ENCODE measurements around the gene PDE6D.

DNA sequence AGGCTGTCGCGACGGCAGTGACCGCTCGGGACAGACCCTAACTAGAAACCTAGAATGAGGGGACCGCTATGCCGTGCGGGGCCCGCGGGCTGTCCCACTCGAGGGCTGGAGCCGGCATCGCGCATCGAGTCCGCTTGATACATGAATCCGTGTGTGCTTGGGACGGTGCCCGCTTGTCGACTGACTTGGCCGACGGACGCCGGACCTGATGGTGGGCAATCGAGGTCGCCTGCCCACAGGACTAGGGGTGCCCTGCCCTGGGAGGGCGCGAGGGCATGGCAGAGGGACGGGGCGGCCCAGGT is 73.5 kb downstream of the PDE6D start:
- TF ChIP-seq, protein P1, sequence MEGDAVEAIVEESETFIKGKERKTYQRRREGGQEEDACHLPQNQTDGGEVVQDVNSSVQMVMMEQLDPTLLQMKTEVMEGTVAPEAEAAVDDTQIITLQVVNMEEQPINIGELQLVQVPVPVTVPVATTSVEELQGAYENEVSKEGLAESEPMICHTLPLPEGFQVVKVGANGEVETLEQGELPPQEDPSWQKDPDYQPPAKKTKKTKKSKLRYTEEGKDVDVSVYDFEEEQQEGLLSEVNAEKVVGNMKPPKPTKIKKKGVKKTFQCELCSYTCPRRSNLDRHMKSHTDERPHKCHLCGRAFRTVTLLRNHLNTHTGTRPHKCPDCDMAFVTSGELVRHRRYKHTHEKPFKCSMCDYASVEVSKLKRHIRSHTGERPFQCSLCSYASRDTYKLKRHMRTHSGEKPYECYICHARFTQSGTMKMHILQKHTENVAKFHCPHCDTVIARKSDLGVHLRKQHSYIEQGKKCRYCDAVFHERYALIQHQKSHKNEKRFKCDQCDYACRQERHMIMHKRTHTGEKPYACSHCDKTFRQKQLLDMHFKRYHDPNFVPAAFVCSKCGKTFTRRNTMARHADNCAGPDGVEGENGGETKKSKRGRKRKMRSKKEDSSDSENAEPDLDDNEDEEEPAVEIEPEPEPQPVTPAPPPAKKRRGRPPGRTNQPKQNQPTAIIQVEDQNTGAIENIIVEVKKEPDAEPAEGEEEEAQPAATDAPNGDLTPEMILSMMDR (IDR thresholded peaks at IDR 0.05), result no peak
- no peak for TF ChIP-seq POLR2A (IDR thresholded peaks at IDR 0.05)

All from vagina (tissue), 2 donors.